GM12892 (cell line): ENCODE measurements around the gene XKR7.

Experiments
- POLR2A ChIP-seq: IDR thresholded peaks from 2 replicates; pipeline ENCODE4 v1.6.1; 2011; ENCODE audit warnings: low read depth, low read length, control low read depth
- POLR2AphosphoS5 ChIP-seq: IDR thresholded peaks from 2 replicates; pipeline ENCODE4 v1.6.1; 2011; ENCODE audit warnings: low read depth, low read length, control low read depth
- TAF1 ChIP-seq: IDR thresholded peaks from 2 replicates; pipeline ENCODE4 v1.6.1; 2011; ENCODE audit warnings: low read depth, mild to moderate bottlenecking, control low read depth, low read length, borderline replicate concordance

GRCh38 chr20:31939661-31940060 lies 28.3 kb upstream of the XKR7 start:
- TF ChIP-seq POLR2A (no peak), TAF1 (no peak), POLR2AphosphoS5 (no peak)
